Stimulated activated CD4-positive, alpha-beta T cell treated with anti-CD3 and anti-CD28 coated beads, Interleukin-12 subunit alpha, Interleukin-12 subunit beta, amount 100 ng/mL, for 4 hours (primary cell): ENCODE results near the gene POLR3E.

Source experiments
- DNase-seq: peaks from one replicate; pipeline ENCODE4 v3.0.0-alpha.2; 2020

Gene POLR3E

DNA sequence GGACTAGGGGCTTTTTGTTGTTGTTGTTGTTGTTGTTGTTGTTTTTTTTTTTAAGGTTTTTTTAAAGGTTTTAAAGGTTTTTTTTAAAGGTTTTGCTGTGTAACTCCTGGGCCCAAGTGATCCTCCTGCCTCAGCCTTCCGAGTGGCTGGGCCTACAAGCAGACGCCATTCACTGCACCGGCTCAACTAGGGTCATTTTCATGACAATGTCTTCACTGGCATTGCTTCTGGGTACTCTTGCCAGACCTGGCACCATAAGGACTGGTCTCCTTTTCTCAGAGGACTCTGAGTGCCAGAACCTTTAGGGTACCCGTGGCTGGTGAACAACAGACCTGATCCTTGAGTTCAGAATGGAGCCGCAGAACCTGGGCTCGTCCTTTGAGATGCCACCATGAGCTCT, 20.4 kb downstream of the POLR3E start:
- no peak for DNase-seq

DNA sequence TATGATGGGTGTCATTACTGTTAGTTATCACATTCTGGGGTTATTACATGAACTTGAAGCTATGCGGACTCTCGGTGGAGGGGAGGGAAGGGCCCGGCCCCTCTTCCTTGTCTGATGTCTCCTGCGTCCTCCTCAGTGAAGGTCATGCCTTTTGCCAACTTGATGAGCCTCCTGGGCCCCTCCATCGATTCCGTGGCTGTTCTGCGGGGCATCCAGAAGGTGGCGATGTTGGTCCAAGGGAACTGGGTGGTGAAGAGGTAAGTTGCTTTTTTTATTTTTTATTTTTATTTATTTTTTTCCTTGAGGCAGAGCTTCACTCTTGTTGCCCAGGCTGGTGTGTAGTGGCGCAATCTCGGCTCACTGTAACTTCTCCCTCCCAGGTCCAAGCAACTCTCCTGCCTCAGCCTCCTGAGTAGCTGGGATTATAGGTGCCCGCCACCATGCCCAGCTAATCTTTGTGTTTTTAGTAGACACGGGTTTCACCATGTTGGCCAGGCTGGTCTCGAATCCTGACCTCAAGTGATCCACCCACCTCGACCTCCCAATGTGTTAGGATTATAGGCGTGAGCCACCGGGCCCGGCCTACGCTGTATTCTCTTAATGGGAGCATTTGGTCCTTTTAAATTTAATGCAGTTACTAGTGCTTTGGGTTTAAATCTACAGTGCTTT, 21.6 kb downstream of the POLR3E start:
- DNase-seq, result peak; percentile 50

DNA sequence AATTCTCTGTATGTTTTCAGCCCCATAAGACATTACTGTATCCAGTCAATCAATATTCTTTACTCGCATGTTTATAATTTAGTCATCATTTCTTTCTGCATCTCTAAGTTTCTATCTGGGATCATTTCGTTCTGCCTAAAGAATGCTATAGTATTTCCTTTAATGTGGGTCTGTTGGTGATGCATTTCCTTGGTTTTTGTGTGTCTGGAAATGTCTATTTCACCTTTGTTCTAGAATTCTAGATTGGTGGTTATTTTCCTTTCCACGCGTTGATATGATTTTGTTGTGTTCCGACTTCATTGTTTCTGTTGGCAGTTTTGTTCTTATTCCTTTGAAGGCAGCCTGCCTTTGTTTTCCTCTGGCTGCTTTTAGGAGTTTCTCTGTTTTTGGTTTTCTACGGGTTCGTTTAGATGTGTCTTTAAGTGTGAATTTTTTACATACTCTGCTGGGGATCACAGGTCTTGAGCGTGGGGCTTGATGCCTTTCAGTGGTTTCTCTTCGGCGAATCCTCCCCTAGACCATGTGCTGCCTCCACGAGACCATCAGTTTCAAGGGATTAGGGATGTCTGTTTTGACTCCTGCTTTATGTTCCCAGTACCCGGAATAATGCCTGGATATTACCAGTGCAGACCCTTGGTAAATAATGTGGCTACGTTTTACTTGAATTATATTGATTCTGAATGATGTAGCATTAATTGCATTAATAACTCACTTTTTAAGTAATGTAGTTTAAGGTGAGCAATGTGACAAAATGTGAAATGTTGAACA, 23.5 kb downstream of the POLR3E start:
- no peak for DNase-seq

DNA sequence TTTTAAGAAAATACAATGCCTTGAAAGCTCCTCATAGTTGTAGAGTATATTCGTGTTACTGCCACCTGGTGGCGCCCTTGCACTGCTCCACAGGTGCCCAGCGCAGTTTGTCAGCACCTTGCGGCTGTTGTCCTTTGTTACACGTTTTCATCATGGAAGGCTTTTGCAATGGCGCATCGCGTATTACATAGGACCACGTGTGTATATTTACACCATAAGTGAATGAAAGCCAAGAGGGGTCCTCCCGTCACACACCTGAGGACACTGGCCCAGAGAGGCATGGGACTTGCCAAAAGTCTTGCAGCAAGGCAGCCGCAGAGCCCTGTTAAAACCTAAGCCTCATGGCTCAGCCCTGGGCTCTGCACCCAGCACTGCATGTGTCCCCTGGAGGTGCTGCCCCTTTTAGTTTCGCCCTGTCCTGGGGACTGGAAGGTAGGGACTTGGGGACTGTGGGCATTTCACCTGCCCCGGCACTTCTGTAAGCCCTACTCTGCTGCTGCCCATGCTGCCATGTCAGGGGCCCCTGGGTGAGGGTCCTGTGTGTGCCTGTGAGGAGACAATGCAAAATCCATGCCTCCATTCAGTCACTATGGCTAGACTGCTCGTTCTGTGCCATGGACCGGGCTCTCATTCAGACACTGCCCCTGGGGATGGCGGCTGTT, 24.3 kb downstream of the POLR3E start:
- peak; percentile 59 for DNase-seq

DNA sequence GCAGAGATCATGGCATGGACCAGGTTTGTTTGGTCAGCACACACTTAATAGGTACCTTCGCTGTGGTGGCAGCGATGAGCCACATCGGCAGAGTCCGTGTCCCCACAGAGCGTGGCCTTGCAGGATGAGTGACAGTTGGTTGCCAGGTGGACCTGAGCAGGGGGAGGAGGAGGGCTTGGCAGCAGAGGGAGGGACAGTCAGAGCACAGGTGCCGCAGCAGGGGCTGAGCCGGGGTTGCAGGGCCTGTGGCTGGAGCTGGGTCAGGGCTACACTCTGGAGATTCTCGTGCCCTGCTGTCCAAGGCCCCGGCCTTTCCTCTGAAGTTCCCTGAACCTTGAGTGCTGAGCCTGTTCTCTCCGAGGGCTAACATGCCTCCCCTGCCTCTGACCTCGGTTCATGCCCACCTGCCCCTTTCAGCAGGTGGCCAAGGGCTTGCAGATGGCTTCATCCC, 24.8 kb downstream of the POLR3E start:
- DNase-seq, result no peak

DNA sequence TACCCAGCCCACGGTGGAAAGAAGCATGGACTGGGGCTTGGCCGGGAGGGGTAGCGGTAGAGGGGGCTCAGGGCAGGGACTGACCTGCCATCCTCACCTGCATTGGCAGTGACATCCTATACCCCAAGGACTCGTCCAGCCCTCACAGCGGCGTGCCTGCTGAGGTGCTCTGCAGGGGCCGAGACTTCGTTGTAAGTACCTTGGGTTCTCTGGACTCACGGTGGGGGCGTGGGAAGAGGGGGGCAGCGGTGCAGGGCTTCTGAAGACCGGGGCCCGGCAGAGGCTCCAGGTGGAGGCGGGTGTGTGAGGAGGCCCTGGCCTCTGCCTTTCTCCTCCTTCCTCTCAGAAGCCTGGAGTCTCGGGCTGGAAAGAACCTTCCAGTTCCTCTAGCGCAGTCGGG, 25.5 kb downstream of the POLR3E start:
- DNase-seq, result no peak

DNA sequence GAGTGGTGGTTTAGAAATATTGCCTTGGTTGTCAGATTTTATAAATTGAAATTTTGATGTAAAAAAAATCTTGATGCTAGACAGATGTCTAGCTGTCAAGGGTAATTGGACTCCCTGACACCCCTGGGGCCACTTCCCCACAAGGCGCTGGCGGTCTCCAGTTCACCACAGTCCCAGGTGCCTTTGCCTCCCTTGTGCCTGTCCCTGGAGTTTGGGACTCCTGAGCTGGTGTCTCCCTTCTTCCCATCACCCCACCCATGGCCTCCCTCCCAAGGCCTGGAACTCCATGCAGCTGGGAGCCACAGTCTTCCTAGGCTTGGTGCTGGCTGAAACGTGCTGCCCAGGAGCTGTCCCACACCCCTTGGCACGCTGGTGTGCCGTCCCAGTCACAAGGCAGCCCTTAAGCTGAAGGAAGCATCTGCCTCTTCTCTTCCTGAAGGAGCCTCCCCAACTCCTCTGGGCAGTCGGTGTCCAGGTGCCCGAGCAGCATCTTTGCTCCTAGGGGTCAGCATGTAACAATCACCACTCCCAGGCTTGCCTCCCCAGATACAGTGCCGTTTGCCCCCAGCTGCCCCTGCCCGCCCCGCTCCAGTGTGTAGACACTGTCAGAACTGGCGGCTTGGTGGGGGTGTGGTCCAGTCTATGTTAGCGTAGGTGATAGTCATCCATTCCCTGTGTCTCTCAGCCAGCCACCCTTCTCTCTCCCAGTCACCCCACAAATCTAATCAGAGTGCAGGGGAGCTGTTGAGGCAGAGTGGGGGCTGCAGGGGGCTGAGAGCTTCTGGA, 26.2 kb downstream of the POLR3E start:
- no peak for DNase-seq

DNA sequence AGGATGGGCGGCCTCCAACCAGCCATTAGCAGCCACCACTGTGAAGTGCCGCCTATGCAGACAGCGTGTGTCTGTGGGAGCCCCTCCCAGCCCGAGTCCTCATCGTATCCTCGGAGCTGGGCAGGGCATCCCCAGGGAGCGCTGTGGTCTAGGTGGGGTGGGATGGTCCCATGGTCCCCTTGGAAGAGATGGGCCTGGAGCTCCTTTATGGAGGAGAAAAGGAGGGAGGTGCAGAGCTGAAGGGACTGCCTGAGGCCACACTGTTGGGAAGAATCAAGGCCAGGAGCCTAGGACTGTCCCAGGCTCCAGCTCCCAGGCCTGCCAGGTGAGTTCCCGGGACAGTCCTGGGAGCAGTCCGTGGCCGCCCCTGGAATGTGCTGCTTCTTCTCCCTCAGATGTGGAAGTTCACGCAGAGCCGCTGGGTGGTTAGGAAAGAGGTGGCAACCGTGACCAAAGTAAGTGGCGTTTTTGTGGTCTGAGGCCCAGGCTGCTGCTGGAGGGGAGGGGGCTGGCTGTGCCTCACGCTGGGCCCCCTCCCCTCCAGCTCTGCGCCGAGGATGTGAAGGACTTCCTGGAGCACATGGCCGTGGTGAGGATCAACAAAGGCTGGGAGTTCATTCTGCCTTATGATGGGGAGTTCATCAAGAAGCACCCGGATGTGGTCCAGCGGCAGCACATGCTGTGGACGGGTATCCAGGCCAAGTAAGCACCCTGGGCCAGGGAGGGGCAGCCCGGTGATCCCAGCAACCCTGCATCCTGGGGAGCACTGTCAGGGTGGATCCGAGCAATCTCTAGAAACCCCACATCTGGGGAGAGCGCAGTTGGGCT, 27.0 kb downstream of the POLR3E start:
- DNase-seq, result no peak

DNA sequence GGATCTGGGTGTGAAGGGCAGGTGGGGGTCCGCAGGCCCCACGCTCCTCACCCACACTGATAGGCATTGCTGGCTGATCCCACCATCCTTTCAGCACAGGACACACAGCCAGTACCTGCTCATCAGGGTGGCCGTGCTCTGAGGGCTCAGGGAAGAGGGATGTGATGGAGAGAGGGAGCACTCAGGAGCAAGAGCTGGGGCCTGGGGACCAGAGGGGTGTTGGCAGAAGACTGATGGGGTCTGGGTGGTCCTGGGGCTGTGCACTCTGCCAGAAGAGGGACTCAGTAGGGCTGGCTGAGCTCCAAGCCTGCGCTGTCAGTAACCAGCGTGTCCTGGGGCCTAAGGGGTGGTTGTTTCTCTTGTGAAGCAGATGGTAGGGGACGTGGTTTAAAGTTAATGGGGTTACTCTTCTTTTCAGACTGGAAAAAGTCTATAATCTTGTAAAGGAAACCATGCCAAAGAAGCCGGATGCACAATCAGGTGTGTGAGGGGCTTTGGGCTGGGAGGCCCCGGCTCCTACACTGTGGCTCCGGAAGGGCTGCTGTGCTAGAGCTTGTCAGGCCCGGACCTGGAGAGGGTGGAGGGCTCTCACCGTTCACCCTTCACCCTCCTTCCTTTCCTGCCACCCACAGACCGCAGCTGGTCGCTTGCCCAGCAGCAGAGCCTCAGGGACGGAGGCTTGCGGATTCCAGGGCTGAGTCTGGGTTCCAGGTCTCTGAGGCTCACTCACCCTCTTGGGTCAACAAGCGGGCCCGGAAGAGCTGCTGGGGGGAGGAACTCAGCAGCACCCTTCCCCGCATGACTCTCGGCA, 27.8 kb downstream of the POLR3E start:
- no peak for DNase-seq

DNA sequence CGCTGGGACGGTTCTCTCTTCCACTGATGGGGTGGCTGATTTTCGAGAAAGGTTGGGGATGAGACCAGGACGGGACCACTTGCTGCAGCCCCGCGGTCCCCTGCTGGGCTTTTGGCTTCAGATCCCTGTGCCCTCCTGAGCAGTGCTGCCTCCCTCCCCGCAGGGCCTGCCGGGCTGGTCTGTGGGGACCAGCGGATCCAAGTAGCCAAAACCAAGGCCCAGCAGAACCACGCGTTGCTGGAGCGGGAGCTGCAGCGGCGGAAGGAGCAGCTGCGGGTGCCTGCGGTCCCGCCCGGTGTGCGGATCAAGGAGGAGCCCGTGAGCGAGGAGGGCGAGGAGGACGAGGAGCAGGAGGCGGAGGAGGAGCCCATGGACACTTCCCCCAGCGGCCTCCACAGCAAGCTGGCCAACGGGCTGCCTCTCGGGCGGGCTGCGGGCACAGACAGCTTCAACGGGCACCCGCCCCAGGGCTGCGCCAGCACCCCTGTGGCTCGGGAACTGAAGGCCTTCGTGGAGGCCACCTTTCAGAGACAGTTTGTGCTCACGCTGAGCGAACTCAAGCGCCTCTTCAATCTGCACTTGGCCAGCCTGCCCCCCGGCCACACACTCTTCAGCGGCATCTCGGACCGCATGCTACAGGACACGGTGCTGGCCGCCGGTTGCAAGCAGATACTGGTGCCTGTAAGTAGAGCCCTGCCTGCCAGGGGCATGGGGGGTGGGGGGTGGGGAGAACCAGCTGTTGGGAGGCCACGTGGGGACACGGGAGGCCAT, 28.6 kb downstream of the POLR3E start:
- DNase-seq, result no peak

DNA sequence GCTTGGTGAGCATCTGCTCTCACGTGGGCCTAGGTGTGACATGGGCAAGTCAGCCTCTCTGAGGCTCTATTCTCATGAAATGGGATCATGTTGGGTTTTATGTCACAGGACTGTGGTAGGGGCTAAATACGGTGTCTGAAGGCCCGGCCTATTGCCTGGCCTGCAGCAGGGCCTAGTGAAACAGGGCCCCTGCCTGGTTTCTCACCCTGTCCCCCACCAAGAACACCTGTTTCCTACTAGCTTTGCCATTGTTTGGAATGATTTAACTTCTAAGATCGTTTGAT, 29.1 kb downstream of the POLR3E start:
- no peak for DNase-seq

DNA sequence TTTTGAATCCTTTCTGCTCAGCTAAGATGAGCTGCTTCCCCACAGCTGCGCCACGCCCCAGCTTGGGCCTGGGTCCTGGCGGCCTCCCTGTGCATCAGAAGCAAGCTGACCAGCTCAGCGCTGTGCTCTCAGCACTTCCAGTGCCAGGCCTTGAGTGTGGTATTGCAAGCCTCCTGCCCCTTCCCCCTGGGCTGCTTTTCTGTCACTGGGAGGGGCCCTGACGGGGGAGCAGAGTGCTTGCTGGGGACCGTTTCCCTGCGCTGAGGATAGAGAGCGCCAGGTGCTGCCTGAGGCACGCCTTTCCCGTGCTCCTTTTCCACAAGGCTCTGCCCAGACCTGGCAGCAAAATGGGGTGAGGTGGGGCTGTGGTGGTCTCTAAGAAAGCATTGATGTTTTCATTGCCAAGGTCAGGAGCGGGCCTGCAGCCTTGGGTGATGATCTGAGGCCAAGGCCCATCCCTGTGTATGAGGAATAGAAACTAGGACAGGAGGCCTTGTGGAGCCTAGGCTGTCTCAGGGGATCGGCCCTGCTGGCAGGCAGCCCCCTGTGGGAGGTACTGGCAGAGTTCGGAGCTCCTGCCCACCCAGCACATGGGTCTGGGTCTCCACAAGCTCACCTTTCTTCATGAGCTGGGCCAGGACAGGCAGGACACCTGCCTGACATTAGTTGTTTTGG, 29.7 kb downstream of the POLR3E start:
- no peak for DNase-seq

DNA sequence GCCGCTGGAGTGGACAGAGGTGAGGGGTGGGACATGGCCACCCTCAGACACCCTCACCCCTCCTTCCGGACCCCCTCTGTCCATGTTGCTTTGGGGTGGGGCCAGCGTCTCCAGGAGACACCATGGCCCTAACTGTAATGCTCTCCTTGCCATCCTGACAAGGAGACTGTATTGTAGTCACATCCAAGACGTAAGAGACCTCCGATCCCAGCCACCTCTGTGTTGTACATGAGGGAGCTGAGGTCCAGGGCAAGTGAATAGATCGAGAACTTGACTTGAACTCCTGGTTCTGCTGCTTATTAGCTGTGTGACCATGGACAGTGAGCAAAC, 30.2 kb downstream of the POLR3E start:
- no peak for DNase-seq

DNA sequence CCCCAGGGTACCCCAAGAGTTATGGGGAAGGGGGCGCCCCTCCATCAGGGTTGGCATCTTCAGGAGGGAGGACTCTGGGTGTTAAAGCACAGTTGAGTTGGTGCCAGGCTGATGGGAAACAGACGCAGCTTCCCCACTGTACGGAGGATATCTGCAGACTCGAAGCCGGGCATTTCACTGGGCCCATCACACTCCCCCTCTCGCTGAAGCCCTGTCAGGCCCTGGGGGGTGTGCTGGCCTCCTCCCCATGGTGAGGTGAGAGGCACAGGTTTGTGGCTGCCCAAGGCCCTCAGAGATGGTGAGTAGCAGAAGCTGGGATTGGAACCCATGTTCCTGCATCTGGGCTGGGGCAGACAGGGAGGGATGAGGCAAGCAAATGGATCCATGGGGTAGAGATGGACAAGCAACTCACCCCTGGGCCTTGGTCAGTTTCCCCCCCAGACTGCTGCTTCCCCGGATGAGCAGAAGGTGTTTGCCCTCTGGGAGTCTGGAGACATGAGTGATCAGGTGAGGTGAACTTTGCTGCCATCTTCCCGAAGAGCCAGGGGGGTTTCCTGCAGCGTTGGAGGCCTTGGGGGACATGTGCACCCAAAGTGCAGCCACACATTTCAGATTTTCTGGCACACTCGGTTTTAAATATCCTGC, 31.0 kb downstream of the POLR3E start:
- no peak for DNase-seq

DNA sequence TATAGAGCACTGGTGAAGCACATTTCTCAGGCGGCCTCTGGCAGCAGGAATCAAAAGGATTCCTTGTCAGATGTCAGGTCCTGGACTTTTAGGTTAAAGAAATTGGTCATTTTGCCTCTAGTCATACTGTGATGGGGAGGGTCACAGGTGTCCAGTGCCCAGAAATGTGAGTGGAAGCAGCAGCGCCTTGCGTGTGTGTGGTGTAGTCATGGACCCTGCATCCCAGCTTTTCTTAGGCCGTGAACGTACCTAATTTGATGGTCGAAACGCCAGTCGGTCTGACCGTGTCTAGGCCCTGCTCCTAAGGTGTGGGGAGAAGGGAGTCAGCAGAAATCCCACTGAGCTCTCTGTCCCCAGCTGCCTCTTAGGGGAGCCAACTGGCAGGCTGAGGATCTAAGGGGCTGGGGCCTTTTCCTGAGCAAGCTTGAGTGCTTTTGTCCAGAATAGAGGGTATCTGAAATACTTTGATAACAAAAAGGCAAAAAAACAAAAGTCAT, 32.0 kb downstream of the POLR3E start:
- no peak for DNase-seq

DNA sequence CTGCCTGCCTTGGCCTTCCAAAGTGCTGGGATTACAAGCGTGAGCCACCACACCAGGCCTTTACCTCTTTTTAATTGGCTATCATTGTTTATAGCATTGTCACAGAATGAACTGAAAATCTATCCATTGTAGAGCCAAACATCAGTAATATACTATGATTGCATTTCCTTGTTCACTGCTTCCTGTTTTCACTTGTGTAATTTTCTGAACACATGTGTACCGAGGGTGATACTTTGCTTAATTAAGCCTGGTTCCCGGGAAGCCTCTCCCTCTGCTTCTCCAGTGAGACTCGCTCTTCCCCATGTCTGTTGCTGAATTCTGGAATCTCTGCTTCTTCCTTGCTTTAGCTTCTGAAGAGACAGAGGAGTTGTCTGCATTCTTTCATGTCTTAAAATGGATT, 33.1 kb downstream of the POLR3E start:
- DNase-seq, result no peak

DNA sequence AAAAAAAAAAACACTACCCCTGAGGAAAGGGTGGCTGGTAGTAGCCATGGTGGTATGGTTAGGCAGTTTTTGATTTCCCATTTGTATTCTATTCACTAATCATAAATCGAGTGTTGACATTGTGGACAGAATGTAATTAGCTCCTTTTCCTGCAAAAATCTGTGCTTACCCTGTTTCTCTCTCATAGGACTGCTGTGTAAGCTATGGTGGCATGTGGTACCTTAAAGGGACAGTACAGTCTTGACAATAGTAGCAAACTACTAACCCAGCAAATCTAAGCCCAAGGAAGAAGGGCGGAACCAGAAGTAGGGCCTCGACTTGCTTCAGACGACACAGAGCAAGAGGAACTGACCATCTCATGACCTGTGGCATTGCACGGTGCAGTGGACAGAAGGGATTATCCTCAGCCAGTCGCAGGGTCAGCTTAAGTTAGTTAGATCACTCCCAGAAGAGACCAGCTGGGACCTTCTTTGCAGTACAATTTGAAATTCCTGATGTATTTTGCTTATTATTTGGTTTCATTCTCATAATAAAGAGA, 36.3 kb downstream of the POLR3E start:
- DNase-seq, result no peak

DNA sequence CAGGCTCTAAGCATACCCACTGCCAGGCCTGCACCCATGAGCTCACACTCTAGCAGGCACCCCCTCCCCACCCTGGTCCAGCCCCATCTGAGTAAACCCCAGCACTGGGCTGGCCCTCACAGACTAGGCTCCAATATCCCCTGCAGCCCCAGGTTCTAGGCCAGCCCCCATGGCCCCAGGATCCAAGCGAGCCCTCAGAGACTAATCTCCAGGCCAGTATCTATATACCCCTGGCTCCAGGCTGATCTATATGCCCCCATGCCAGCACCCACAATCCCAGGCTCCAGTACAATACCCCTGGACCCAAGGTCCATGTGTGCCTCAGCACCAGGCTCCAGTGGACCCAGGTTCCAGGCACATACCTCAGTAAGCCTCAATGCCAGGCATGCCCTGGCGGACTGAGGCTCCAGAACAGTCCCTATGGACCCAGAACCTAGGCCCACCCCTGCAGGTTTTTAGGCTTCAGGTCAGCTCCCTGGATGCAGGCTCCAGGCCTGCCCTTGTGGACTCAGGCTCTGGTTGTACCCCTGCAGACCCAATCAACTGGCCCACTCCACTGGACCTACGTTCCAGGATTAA, 38.5 kb downstream of the POLR3E start:
- DNase-seq, result no peak

DNA sequence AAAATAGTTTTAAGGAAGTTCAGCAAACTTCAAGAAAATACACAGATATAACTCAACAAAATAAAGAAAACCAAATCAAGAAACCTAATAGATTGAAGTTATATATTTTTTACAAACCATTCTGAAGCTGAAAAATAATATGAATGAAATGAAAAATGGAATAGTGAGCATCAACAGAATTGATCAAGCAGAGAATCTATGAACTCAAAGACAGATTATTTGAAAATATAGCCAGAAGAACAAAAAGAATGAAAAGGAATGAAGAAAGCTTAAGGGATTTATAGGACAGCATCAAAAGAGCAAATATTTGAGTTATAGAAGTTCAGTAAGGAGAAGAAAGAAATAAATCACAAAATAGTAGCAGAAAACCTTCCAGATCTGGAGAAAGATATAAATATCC, 39.4 kb downstream of the POLR3E start:
- no peak for DNase-seq
